Testis (tissue), 3 donors: ENCODE measurements around the gene MGLL. TPM values are rescaled to one million over a fixed set of nuclear protein-coding genes. Genes with fewer than 3 reads are reported as not detected.

ENCODE experiments used
- DNase-seq: peaks from one replicate; pipeline ENCODE4 v3.0.0-alpha.2; 2019
- H3K27ac ChIP-seq, 2 donors: fragments of 200-600 bp; sonication (generic); one replicate each; pipeline ENCODE4 v1.5.1; 2019
- H3K27me3 ChIP-seq: fragments of 200-600 bp; sonication (generic); one replicate; pipeline ENCODE4 v1.5.1; 2019
- H3K36me3 ChIP-seq: fragments of 200-600 bp; sonication (generic); one replicate; pipeline ENCODE4 v1.5.1; 2017; ENCODE audit warnings: low read depth; ENCODE audit errors: missing control alignments
- H3K4me1 ChIP-seq: fragments of 200-600 bp; sonication (generic); one replicate; pipeline ENCODE4 v1.5.1; 2019
- H3K4me3 ChIP-seq, 2 donors: fragments of 200-600 bp; sonication (generic); one replicate each; pipeline ENCODE4 v1.5.1; 2017 to 2019
- H3K9me3 ChIP-seq: fragments of 200-600 bp; sonication (generic); one replicate; pipeline ENCODE4 v1.5.1; 2017
- CTCF ChIP-seq, 3 experiments: fragments of 450-650 bp in 2 of 3; fragments of 200-600 bp in 1 of 3; sonication (generic) in 1 of 3; IDR thresholded peaks; one replicate each; pipeline ENCODE4 v1.5.1; 2016 to 2019; ENCODE audit warnings: antibody characterized with exemption in 3 of 3, mild to moderate bottlenecking in 2 of 3, moderate library complexity in 1 of 3
- POLR2A ChIP-seq: fragments of 450-650 bp; IDR thresholded peaks from one replicate; pipeline ENCODE4 v1.6.1; 2017; ENCODE audit warnings: antibody characterized with exemption, mild to moderate bottlenecking, moderate library complexity
- WGBS, 2 donors: methylation state at CpG; one replicate each; pipeline ENCODE4 v1.1.5; 2018; 5-methylcytosine and 5-hydroxymethylcytosine counted together
- intact Hi-C: fragments of 100-400 bp; cut with DNase I; formaldehyde crosslinking; loops from one replicate; pipeline ENCODE4 v1.15.1; 2023; ENCODE audit warnings: low total_unique reads
- polyA plus RNA-seq: library from polyadenylated mRNA; stranded (reverse); fragments of 350-450 nt; fragmentation: Illumina TruSeq; extraction: RNeasy Lipid Tissue Mini Kit (QIAGEN cat#74804); gene quantifications from one replicate; pipeline ENCODE4 v1.2.3, GENCODE V29; 2014; ENCODE audit warnings: low read depth, low replicate concordance; ENCODE audit not compliant: insufficient read depth
- total RNA-seq, 2 donors: library from RNA; depleted of rRNA; stranded (reverse); fragments of >200 nt; gene quantifications; one replicate each; pipeline ENCODE4 v1.2.3, GENCODE V29; 2016

Gene MGLL
- total and polyA plus RNA-seq, 3 donors from 2014 or later, result 18.3 to 26.0 (median 19.2) TPM

GRCh38 chr3:127665586-127665985 lies 156.7 kb downstream of the MGLL start:
- Histone ChIP-seq H3K9me3 (no peaks in the 10 kb centered on the region), H3K27ac (no peak overlapping the region), H3K36me3 (no peaks in the 10 kb centered on the region), H3K27me3 (no peaks in the 10 kb centered on the region), H3K4me3 (no peak overlapping the region), H3K4me1 (no peaks in the 10 kb centered on the region)
- 95% methylated on average over 3 of the region's 3 CpGs for WGBS, 2 donors
- DNase-seq, result no peak
- intact Hi-C loops, result no loop called here
- TF ChIP-seq POLR2A (no peak), CTCF (IDR thresholded peaks at IDR 0.05) (no peak)

DNA sequence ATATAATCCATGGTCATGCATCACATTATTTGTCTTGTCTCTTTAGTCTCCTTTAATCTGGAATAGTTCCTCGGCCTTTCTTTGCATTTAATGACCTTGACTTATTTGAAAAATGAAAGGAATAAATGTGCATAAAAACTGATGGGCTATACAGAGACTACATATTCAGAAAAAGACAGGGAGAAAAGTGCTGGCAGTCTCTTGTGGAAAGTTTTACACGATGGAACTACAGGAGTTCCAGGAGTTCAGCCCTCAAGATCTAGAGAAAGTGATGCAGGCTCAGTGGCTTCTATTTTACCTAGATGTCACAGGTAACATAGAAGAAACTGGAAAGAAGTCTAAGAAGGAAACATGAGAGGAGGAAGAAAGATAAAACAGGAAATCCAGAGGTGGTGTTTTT lies 157.2 kb downstream of the MGLL start:
- Histone ChIP-seq H3K36me3 (no peaks in the 10 kb centered on the region), H3K27me3 (no peaks in the 10 kb centered on the region), H3K9me3 (no peaks in the 10 kb centered on the region), H3K4me1 (no peaks in the 10 kb centered on the region), H3K27ac (no peak overlapping the region), H3K4me3 (no peak overlapping the region)
- 69 to 74% methylated on average over 2 of the region's 2 CpGs for WGBS, 2 donors
- TF ChIP-seq POLR2A (no peak), CTCF (IDR thresholded peaks at IDR 0.05) (no peak)
- no peak for DNase-seq
- intact Hi-C loops, result no loop called here

- intact Hi-C loops, result no loop called here
- TF ChIP-seq POLR2A (no peak), CTCF (IDR thresholded peaks at IDR 0.05) (no peak)
- Histone ChIP-seq H3K27me3 (no peaks in the 10 kb centered on the region), H3K9me3 (no peaks in the 10 kb centered on the region), H3K4me1 (no peaks in the 10 kb centered on the region), H3K27ac (no peak overlapping the region), H3K4me3 (no peak overlapping the region), H3K36me3 (no peaks in the 10 kb centered on the region)
- DNase-seq, result no peak
- WGBS, 2 donors, result 85 to 90% methylated on average over 5 of the region's 5 CpGs
These were observed 159.2 kb downstream of the MGLL start for GRCh38 chr3:127663151-127663550.

- intact Hi-C loops, result no loop called here
- 86% methylated on average over 11 of the region's 11 CpGs for WGBS, 2 donors
- no peaks in the 10 kb centered on the region for H3K4me1 ChIP-seq
These were observed 160.3 kb downstream of the MGLL start for GRCh38 chr3:127662001-127662469.

More at GRCh38 chr3:127662001-127662469, 160.3 kb downstream of the MGLL start:
- TF ChIP-seq CTCF (IDR thresholded peaks at IDR 0.05) (no peak), POLR2A (no peak)
- DNase-seq, result no peak
- Histone ChIP-seq H3K36me3 (no peaks in the 10 kb centered on the region), H3K4me3 (no peak overlapping the region), H3K9me3 (no peaks in the 10 kb centered on the region), H3K27me3 (no peaks in the 10 kb centered on the region), H3K27ac (no peak overlapping the region)
